ENCODE results near the gene LMX1B.

LMX1B gene

GRCh38 chr9:126621919-126622735 is 8.4 kb downstream of the LMX1B start:
- H3K4me3 ChIP-seq (ENCODE audit: low read depth, low read length) = no peak overlapping the region
- DNase-seq (ENCODE audit: low read depth) = no peak
- no peak for TF ChIP-seq CTCF (conservative IDR thresholded peaks at IDR 0.05; ENCODE audit: low read depth, low read length)

GRCh38 chr9:126623314-126623666 is 9.6 kb downstream of the LMX1B start:
- no peak for TF ChIP-seq CTCF (conservative IDR thresholded peaks at IDR 0.05; ENCODE audit: low read depth, low read length)
- no peak overlapping the region for H3K4me3 ChIP-seq (ENCODE audit: low read depth, low read length)
- no peak for DNase-seq (ENCODE audit: low read depth)

- TF ChIP-seq CTCF (conservative IDR thresholded peaks at IDR 0.05; ENCODE audit: low read depth, low read length) = no peak
- no peak overlapping the region for H3K4me3 ChIP-seq (ENCODE audit: low read depth, low read length)
Observed at GRCh38 chr9:126623667-126624478, 10.1 kb downstream of the LMX1B start.

GRCh38 chr9:126624479-126624826 is 10.7 kb downstream of the LMX1B start:
- DNase-seq (ENCODE audit: low read depth) = no peak
- no peak overlapping the region for H3K4me3 ChIP-seq (ENCODE audit: low read depth, low read length)
- no peak for TF ChIP-seq CTCF (conservative IDR thresholded peaks at IDR 0.05; ENCODE audit: low read depth, low read length)

More at GRCh38 chr9:126623667-126624478, 10.1 kb downstream of the LMX1B start:
- no peak for DNase-seq (ENCODE audit: low read depth)

GRCh38 chr9:126624912-126625311 is 11.2 kb downstream of the LMX1B start:
- no peak overlapping the region for H3K4me3 ChIP-seq (ENCODE audit: low read depth, low read length)
- no peak for DNase-seq (ENCODE audit: low read depth)
- no peak for TF ChIP-seq CTCF (conservative IDR thresholded peaks at IDR 0.05; ENCODE audit: low read depth, low read length)

GRCh38 chr9:126625329-126626126 is 11.8 kb downstream of the LMX1B start:
- DNase-seq (ENCODE audit: low read depth) = no peak
- no peak overlapping the region for H3K4me3 ChIP-seq (ENCODE audit: low read depth, low read length)
- no peak for TF ChIP-seq CTCF (conservative IDR thresholded peaks at IDR 0.05; ENCODE audit: low read depth, low read length)
